GM12878 (cell line): ENCODE measurements around the gene GNA15. TPM values are rescaled to one million over a fixed set of nuclear protein-coding genes. Genes with fewer than 3 reads are reported as not detected.

ENCODE experiments used
- E4F1 ChIP-seq: fragments of 450-650 bp; IDR thresholded peaks from 2 replicates; pipeline ENCODE4 v1.6.1; 2018; ENCODE audit warnings: borderline replicate concordance, mild to moderate bottlenecking; ENCODE audit not compliant: partially characterized antibody
- ESRRA ChIP-seq: IDR thresholded peaks from 2 replicates; pipeline ENCODE4 v1.6.1; 2012; ENCODE audit warnings: mild to moderate bottlenecking, low read length, improper control_type of control experiment
- GATAD2B ChIP-seq: fragments of 450-650 bp; conservative IDR thresholded peaks from 2 replicates; pipeline ENCODE4 v1.6.1; 2017; ENCODE audit warnings: low read depth, mild to moderate bottlenecking, moderate library complexity
- HDGF ChIP-seq: fragments of 450-650 bp; IDR thresholded peaks from 2 replicates; pipeline ENCODE4 v1.6.1; 2016; ENCODE audit warnings: antibody characterized with exemption
- MEF2B ChIP-seq: fragments of 450-650 bp; IDR thresholded peaks from 2 replicates; pipeline ENCODE4 v1.6.1; 2018; ENCODE audit warnings: mild to moderate bottlenecking, moderate library complexity; ENCODE audit not compliant: partially characterized antibody, poor library complexity, severe bottlenecking
- MXI1 ChIP-seq: fragments of 150-350 bp; IDR thresholded peaks from 2 replicates; pipeline ENCODE4 v1.6.1; 2011; ENCODE audit warnings: low read depth, mild to moderate bottlenecking, inconsistent platforms, low read length, improper control_type of control experiment
- NR2C1 ChIP-seq: fragments of 450-650 bp; IDR thresholded peaks from 2 replicates; pipeline ENCODE4 v1.6.1; 2017; ENCODE audit warnings: antibody characterized with exemption, mild to moderate bottlenecking, moderate library complexity
- PAX8 ChIP-seq: fragments of 450-650 bp; IDR thresholded peaks from 2 replicates; pipeline ENCODE4 v1.6.1; 2017; ENCODE audit warnings: mild to moderate bottlenecking, moderate library complexity
- PKNOX1 ChIP-seq: fragments of 450-650 bp; IDR thresholded peaks from 2 replicates; pipeline ENCODE4 v1.6.1; 2016; ENCODE audit warnings: mild to moderate bottlenecking
- POLR2A ChIP-seq: IDR thresholded peaks from 2 replicates; pipeline ENCODE4 v1.6.1; 2011; ENCODE audit warnings: low read depth, mild to moderate bottlenecking, low read length
- RAD21 ChIP-seq: IDR thresholded peaks from 2 replicates; pipeline ENCODE4 v1.6.1; 2011; ENCODE audit warnings: mild to moderate bottlenecking, low read depth, low read length, moderate library complexity; ENCODE audit not compliant: insufficient read depth
- REST ChIP-seq: IDR thresholded peaks from 2 replicates; pipeline ENCODE4 v1.6.1; 2012; ENCODE audit warnings: mild to moderate bottlenecking, low read depth, low read length
- TCF3 ChIP-seq: IDR thresholded peaks from 2 replicates; pipeline ENCODE4 v1.6.1; 2012; ENCODE audit warnings: low read depth, mild to moderate bottlenecking, low read length, borderline replicate concordance; ENCODE audit not compliant: insufficient read depth
- TCF7 ChIP-seq: IDR thresholded peaks from 2 replicates; pipeline ENCODE4 v1.6.1; 2014; ENCODE audit warnings: antibody characterized with exemption, borderline replicate concordance
- ZBTB33 ChIP-seq: fragments of 450-650 bp; IDR thresholded peaks from 2 replicates; pipeline ENCODE4 v1.6.1; 2017; ENCODE audit warnings: mild to moderate bottlenecking
- ZNF207 ChIP-seq: fragments of 450-650 bp; IDR thresholded peaks from 2 replicates; pipeline ENCODE4 v1.6.1; 2014; ENCODE audit warnings: antibody characterized with exemption, mild to moderate bottlenecking, borderline replicate concordance
- polyA plus RNA-seq, 11 experiments: library from polyadenylated mRNA; depleted of rRNA in 4 of 11; unstranded in 6 of 11; stranded (reverse) in 5 of 11; fragments of >200 nt; fragmentation: Nextera tagmentation in 4 of 11; fragmentation: Illumina TruSeq in 1 of 11; extraction: Ambion mirVana in 4 of 11; extraction: Trizol in 1 of 11; gene quantifications; 1 replicate in 1 of 11; 2 replicates in 10 of 11; pipeline versions ENCODE4 v1.2.1 to v1.2.3, GENCODE V29; 2011 to 2016; ENCODE audit warnings: inconsistent platforms in 2 of 11, missing spikeins in 2 of 11, low read depth in 1 of 11
- total RNA-seq, 4 experiments: library from RNA; depleted of rRNA in 3 of 4; stranded (reverse); fragments of >200 nt in 3 of 4; fragmentation: Illumina TruSeq in 1 of 4; extraction: Trizol in 1 of 4; gene quantifications; 2 replicates each; pipeline versions ENCODE4 v1.2.1 to v1.2.3, GENCODE V29; 2013 to 2021

GNA15 gene
- total and polyA plus RNA-seq, 10 of the 15 experiments (the other 5 are each of a cell fraction or from before 2014, with no cell fraction given) = 0.42 to 18.0 (median 9.4) TPM

- TF ChIP-seq REST = no peak
- TF ChIP-seq ZNF207 = no peak
- peak; percentile 66 for TF ChIP-seq GATAD2B
- peak; percentile 39 for TF ChIP-seq MEF2B
- TF ChIP-seq RAD21 = 0 out of 2 replicates have a peak, but pooled peaks have one; percentile 9
- TF ChIP-seq MXI1 = no peak
- peak; percentile 78; the same call in 1 of the 2 replicates for TF ChIP-seq ESRRA
- peak; percentile 83 for TF ChIP-seq TCF3
- TF ChIP-seq HDGF = 0 out of 2 replicates have a peak, but pooled peaks have one; percentile 20
- TF ChIP-seq PAX8 = no peak
- TF ChIP-seq ZBTB33 = no peak
- TF ChIP-seq PKNOX1 = peak; percentile 81
- TF ChIP-seq TCF7 = no peak
- peak; percentile 78 for TF ChIP-seq POLR2A
- TF ChIP-seq E4F1 = no peak
- TF ChIP-seq NR2C1 = no peak
Measured at GRCh38 chr19:3178377-3178972, 42.6 kb downstream of the GNA15 start, which contains the start of gene S1PR4 (continued).
